AG09309 (cell line): Measurements from ENCODE around the gene ZAP70.
A peak's percentile ranks its signal among the peaks of the same experiment; 100 is the strongest.

Source experiments
- DNase-seq: peaks from one replicate; pipeline ENCODE4 v3.0.0-alpha.2; 2010; ENCODE audit warnings: low read depth
- H3K4me3 ChIP-seq: 2 replicates; pipeline ENCODE4 v1.5.1; 2011; ENCODE audit warnings: mild to moderate bottlenecking, low read depth, low read length, moderate library complexity; ENCODE audit not compliant: control insufficient read depth
- TF ChIP-seq, protein P1 (sequence below): IDR thresholded peaks from 2 replicates; pipeline ENCODE4 v1.5.1; 2011; ENCODE audit warnings: mild to moderate bottlenecking, low read depth, low read length, inconsistent platforms; ENCODE audit not compliant: insufficient read depth, control insufficient read depth; ENCODE audit errors: missing control alignments

The ZAP70 gene

DNA sequence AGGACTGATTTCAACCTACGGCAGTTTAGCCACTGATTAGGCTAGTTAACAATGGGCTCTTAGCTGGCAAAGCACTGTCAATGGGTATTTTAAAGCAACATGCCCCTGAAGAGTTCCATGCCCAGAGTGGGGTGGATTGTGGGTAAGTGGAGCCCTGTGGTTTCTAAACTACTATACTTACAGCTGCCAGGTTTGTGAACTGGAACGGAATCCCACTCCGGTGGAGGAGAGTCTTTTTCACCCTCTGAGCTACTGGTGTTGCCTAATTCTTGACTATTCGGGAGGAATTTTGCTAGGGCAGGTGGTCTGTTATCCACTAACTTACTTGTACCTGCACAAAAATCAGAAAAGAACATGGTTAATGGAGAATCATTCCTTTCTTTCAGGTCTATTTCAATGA is 52.6 kb downstream of the ZAP70 start:
- DNase-seq: no peak
- TF ChIP-seq, protein P1, sequence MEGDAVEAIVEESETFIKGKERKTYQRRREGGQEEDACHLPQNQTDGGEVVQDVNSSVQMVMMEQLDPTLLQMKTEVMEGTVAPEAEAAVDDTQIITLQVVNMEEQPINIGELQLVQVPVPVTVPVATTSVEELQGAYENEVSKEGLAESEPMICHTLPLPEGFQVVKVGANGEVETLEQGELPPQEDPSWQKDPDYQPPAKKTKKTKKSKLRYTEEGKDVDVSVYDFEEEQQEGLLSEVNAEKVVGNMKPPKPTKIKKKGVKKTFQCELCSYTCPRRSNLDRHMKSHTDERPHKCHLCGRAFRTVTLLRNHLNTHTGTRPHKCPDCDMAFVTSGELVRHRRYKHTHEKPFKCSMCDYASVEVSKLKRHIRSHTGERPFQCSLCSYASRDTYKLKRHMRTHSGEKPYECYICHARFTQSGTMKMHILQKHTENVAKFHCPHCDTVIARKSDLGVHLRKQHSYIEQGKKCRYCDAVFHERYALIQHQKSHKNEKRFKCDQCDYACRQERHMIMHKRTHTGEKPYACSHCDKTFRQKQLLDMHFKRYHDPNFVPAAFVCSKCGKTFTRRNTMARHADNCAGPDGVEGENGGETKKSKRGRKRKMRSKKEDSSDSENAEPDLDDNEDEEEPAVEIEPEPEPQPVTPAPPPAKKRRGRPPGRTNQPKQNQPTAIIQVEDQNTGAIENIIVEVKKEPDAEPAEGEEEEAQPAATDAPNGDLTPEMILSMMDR: no peak
- H3K4me3 ChIP-seq: no peak overlapping the region

DNA sequence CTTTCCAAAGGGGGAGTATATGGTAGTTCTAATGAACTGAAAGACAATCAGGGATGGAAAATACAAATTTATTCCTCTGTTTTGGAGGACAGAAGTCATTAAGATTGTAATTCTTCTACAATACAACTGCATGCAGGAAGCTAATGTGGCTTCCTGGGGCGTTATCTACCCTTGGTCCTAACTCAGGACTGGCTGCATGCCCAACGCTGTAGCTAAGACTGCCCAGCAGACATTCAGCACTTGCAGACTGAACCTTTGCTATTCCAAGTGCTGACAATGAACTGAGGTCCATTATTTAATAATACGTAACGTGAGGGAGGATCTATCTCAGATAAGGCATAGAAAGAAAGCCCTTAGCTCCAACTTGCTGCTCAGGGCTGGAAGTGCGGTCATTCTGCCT is 53.2 kb downstream of the ZAP70 start:
- no peak overlapping the region for H3K4me3 ChIP-seq
- TF ChIP-seq, protein P1: no peak
- DNase-seq: no peak

DNA sequence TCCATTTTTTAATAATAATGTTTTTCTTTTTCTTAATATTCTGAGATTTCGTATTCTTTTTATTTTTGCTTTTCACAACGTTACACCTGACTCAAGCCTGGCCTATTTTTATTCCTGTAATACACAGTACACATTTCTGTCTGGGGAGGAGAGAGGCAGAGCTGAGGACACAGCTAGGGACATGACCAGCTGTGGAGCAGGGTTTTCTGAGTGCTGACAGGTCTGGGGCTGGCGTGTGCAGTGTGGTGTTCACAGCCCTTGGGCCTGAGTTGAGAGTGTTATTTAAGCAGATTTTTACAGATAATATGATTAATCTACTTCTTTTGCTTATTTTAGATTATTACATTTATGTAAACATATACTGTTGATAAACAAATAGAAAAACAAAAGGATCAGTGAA is 55.9 kb downstream of the ZAP70 start:
- no peak overlapping the region for H3K4me3 ChIP-seq
- TF ChIP-seq, protein P1: no peak
- DNase-seq: no peak

DNA sequence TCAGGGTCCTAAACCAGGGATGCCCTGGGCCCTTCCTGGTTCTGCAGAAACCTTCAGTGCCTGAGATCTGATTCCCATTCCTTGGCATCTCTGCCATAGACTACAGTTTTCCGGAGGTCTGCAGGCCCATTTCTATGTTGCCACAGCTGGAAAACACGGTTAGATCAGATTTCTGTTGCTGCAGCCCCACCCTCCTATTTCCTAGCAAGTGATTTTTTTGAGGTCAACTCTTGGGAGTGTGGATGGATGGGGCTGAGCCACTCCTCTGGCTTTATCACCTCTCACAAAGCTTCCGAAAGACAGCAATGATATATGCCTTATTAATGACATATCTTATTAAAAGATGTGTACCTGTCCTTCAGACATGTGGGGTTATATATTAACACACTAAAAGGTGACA is 56.3 kb downstream of the ZAP70 start:
- TF ChIP-seq, protein P1: no peak
- no peak for DNase-seq

DNA sequence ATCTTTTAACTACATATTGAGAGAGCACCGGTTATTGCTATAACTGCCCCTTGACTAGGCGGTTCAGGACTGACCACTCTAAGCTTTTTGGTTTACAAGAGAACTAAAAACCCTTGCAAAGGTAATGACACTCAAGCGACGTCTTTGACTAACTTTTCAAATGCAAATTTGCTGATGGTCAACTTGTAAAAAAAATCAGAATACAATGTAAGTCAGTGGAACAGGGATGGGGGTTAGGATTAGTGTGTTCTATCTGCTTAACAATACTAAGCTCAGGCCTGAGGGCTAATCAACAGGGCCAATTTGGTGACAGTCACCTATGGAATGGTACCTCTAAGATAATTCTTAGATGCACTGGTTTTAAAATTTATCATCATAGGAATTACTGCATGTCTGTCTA is 57.1 kb downstream of the ZAP70 start:
- H3K4me3 ChIP-seq: no peak overlapping the region
- TF ChIP-seq, protein P1: no peak
- no peak for DNase-seq

More for the DNA sequence above, 56.3 kb downstream of the ZAP70 start:
- H3K4me3 ChIP-seq: no peak overlapping the region

DNA sequence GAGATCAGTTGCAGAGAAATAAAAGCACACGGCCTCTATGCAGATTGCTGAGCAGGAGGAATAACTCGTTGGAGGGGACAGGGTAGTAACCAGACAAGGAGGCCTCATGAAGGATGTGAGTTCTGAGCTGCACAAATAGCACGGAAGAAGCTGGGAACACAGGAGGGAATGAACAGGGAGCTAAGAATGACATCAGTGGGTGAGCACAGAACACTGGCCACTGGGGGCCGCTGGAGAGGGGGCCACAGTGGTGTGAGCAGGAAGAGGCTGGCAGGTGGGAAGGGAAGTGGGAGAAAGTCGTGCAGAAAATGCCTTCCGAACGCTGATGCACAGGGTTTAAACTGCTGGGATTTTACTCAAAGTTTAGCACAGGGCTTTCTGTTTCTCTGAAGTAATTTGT is 61.0 kb downstream of the ZAP70 start:
- no peak overlapping the region for H3K4me3 ChIP-seq
- DNase-seq: no peak
- TF ChIP-seq, protein P1: peak; percentile 30

DNA sequence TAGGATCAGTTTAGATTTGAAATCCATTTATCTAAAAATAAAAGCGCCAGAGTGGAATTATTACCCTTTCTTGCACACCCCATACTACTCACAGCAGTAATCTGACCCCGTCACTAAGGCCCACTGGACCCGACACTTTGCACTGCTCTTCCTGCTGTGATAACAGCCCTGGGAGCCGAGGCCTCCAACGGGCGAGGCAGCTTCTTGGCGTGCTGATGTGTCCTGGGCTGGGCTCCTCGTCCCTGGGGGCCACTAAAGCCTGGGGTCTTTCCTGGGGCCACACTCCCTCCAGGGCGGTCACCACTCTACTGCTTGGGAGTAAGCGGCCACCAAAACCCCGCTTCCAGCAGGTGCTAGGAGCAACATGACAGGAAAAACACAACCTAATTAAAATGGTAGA is 61.7 kb downstream of the ZAP70 start:
- DNase-seq: no peak
- TF ChIP-seq, protein P1: no peak

More for the DNA sequence above, 61.7 kb downstream of the ZAP70 start:
- no peak overlapping the region for H3K4me3 ChIP-seq
